Stimulated activated CD8-positive, alpha-beta memory T cell treated with anti-CD3 and anti-CD28 coated beads, Interleukin-4, amount 100 ng/mL, for 24 hours (primary cell): ENCODE data around the gene TENT5A.
"Not testable (repeated sequence)": the region's sequence is repeated elsewhere in the genome, so short reads cannot be mapped to it uniquely, and the experiment has no call there.

ENCODE experiments used
- DNase-seq: peaks from one replicate; pipeline ENCODE4 v3.0.0-alpha.2; 2020; ENCODE audit warnings: low read depth

Gene TENT5A

GRCh38 chr6:81752084-81752920, at the start of gene TENT5A:
TENT5A (minus strand) TSS chr6:81752681; CDS start chr6:81752141, 540 bp downstream.
- peak; percentile 77 for DNase-seq

- no peak for DNase-seq
Observed at GRCh38 chr6:81801489-81801888, 49.0 kb upstream of the TENT5A start.

GRCh38 chr6:81800666-81801065, 48.2 kb upstream of the TENT5A start:
- no peak for DNase-seq

- no peak for DNase-seq
Observed at GRCh38 chr6:81799323-81799722, 46.8 kb upstream of the TENT5A start.

- no peak for DNase-seq
Observed at GRCh38 chr6:81797591-81797990, 45.1 kb upstream of the TENT5A start.

GRCh38 chr6:81795890-81796289, 43.4 kb upstream of the TENT5A start:
- DNase-seq: no peak

- DNase-seq: no peak
Observed at GRCh38 chr6:81793821-81794475, 41.5 kb upstream of the TENT5A start.

- DNase-seq: no peak
Observed at GRCh38 chr6:81792826-81793225, 40.3 kb upstream of the TENT5A start.

- no peak for DNase-seq
Observed at GRCh38 chr6:81791756-81792155, 39.3 kb upstream of the TENT5A start.

- DNase-seq: no peak
Observed at GRCh38 chr6:81790034-81790433, 37.6 kb upstream of the TENT5A start.

GRCh38 chr6:81789291-81789690, 36.8 kb upstream of the TENT5A start:
- no peak for DNase-seq

GRCh38 chr6:81788748-81789147, 36.3 kb upstream of the TENT5A start:
- DNase-seq: no peak

- DNase-seq: no peak
Observed at GRCh38 chr6:81787313-81788068, 35.0 kb upstream of the TENT5A start.

GRCh38 chr6:81786150-81786549, 33.7 kb upstream of the TENT5A start:
- DNase-seq: no peak

GRCh38 chr6:81785377-81785776, 32.9 kb upstream of the TENT5A start:
- no peak for DNase-seq

- DNase-seq: no peak
Observed at GRCh38 chr6:81783893-81784292, 31.4 kb upstream of the TENT5A start.

GRCh38 chr6:81781624-81782023, 29.1 kb upstream of the TENT5A start:
- no peak for DNase-seq

- DNase-seq: no peak
Observed at GRCh38 chr6:81777586-81778268, 25.2 kb upstream of the TENT5A start.

GRCh38 chr6:81776219-81776618, 23.7 kb upstream of the TENT5A start:
- DNase-seq: not testable (repeated sequence)

- no peak for DNase-seq
Observed at GRCh38 chr6:81774542-81774941, 22.1 kb upstream of the TENT5A start.

- no peak for DNase-seq
Observed at GRCh38 chr6:81773887-81774286, 21.4 kb upstream of the TENT5A start.

GRCh38 chr6:81772741-81773140, 20.3 kb upstream of the TENT5A start:
- no peak for DNase-seq
